WERI-Rb-1 (cell line): Measurements from ENCODE around the gene KANSL1.

ENCODE experiments used
- DNase-seq: peaks from one replicate; pipeline ENCODE4 v3.0.0-alpha.2; 2020
- H3K27ac ChIP-seq: fragments of 250-450 bp; sonication (Bioruptor Pico); 2 replicates; pipeline ENCODE4 v1.5.1; 2020; ENCODE audit warnings: mild to moderate bottlenecking, moderate library complexity
- H3K27me3 ChIP-seq: fragments of 250-450 bp; sonication (Bioruptor Pico); 2 replicates; pipeline ENCODE4 v1.5.1; 2021; ENCODE audit warnings: mild to moderate bottlenecking, low read depth, moderate library complexity; ENCODE audit not compliant: insufficient read depth, severe bottlenecking
- H3K36me3 ChIP-seq: fragments of 250-450 bp; sonication (Bioruptor Pico); 2 replicates; pipeline ENCODE4 v1.5.1; 2020; ENCODE audit warnings: mild to moderate bottlenecking, moderate library complexity
- H3K4me3 ChIP-seq: 2 replicates; pipeline ENCODE4 v1.5.1; 2011; ENCODE audit warnings: low read depth, mild to moderate bottlenecking, control low read depth, low read length
- H3K9me3 ChIP-seq: fragments of 250-450 bp; sonication (Bioruptor Pico); 2 replicates; pipeline ENCODE4 v1.5.1; 2021; ENCODE audit warnings: mild to moderate bottlenecking, moderate library complexity; ENCODE audit not compliant: severe bottlenecking
- CTCF ChIP-seq: IDR thresholded peaks from 2 replicates; pipeline ENCODE4 v1.5.1; 2011; ENCODE audit warnings: low read depth, mild to moderate bottlenecking, control low read depth, inconsistent platforms, low read length

Gene KANSL1

GRCh38 chr17:45997624-45998023 is 195.6 kb downstream of the KANSL1 start:
- DNase-seq, result no peak
- Histone ChIP-seq H3K36me3 (no peaks in the 10 kb centered on the region), H3K4me3 (no peak overlapping the region), H3K9me3 (no peaks in the 10 kb centered on the region), H3K27me3 (no peaks in the 10 kb centered on the region), H3K27ac (no peak overlapping the region)
- no peak for TF ChIP-seq CTCF

- H3K9me3 ChIP-seq, result no peaks in the 10 kb centered on the region
Measured at GRCh38 chr17:45997166-45997565, 196.1 kb downstream of the KANSL1 start.

GRCh38 chr17:45996282-45996937 is 196.8 kb downstream of the KANSL1 start:
- Histone ChIP-seq H3K27ac (no peak overlapping the region), H3K27me3 (no peaks in the 10 kb centered on the region), H3K9me3 (no peaks in the 10 kb centered on the region), H3K4me3 (no peak overlapping the region), H3K36me3 (no peaks in the 10 kb centered on the region)
- DNase-seq, result no peak
- no peak for TF ChIP-seq CTCF

More at GRCh38 chr17:45997166-45997565, 196.1 kb downstream of the KANSL1 start:
- no peak for TF ChIP-seq CTCF
- no peaks in the 10 kb centered on the region for H3K27me3 ChIP-seq
- no peak for DNase-seq
- H3K4me3 ChIP-seq, result no peak overlapping the region
- H3K36me3 ChIP-seq, result no peaks in the 10 kb centered on the region
- no peak overlapping the region for H3K27ac ChIP-seq

GRCh38 chr17:45995627-45996270 is 197.5 kb downstream of the KANSL1 start:
- no peak overlapping the region for H3K27ac ChIP-seq
- DNase-seq, result no peak
- TF ChIP-seq CTCF, result no peak
- no peak overlapping the region for H3K4me3 ChIP-seq
- H3K27me3 ChIP-seq, result no peaks in the 10 kb centered on the region
- no peaks in the 10 kb centered on the region for H3K36me3 ChIP-seq
- no peaks in the 10 kb centered on the region for H3K9me3 ChIP-seq

GRCh38 chr17:45994987-45995386 is 198.2 kb downstream of the KANSL1 start:
- Histone ChIP-seq H3K27ac (no peak overlapping the region), H3K4me3 (no peak overlapping the region), H3K36me3 (no peaks in the 10 kb centered on the region), H3K27me3 (no peaks in the 10 kb centered on the region), H3K9me3 (no peaks in the 10 kb centered on the region)
- DNase-seq, result no peak
- no peak for TF ChIP-seq CTCF
